GM12878 (cell line): Measurements from ENCODE around the gene CLDN14. TPM values are rescaled to one million over a fixed set of nuclear protein-coding genes. Genes with fewer than 3 reads are reported as not detected.
A peak's percentile ranks its signal among the peaks of the same experiment; 100 is the strongest.

Experiments
- ATAC-seq: fragments of 200-7000 bp; cut with Tn5 transposase; 3 replicates; pipeline ENCODE4 v1.9.1; 2020; ENCODE audit warnings: mild to moderate bottlenecking, moderate library complexity
- BruUV-seq: library from RNA; stranded (reverse); fragments of 400-500 nt; replicated peaks from 2 replicates; lab custom pipeline; 2021; lab: Mats Ljungman, UMichigan
- CTCF ChIA-PET: fragments of 300-600 bp; sonication (Branson Sonifier 250); formaldehyde crosslinking; extraction: SDS; loops from one replicate; lab custom pipeline; 2021; ENCODE audit warnings: inconsistent platforms; lab: Yijun Ruan, JAX
- POLR2A ChIA-PET: fragments of 350-600 bp; formaldehyde crosslinking; extraction: SDS; loops from one replicate; lab custom pipeline; 2021; ENCODE audit warnings: inconsistent platforms; lab: Charles Lee
- RAD21 ChIA-PET: fragments of 300-600 bp; sonication (Branson Sonifier 250); formaldehyde crosslinking; loops from one replicate; lab custom pipeline; 2023; ENCODE audit warnings: antibody characterized with exemption; ENCODE audit not compliant: unreplicated experiment; lab: Charles Lee
- SMC1A ChIA-PET: fragments of 300-600 bp; sonication (Branson Sonifier 250); formaldehyde crosslinking; loops from one replicate; lab custom pipeline; 2023; ENCODE audit not compliant: unreplicated experiment, uncharacterized antibody; lab: Charles Lee
- DNase-seq: peaks from one replicate; pipeline ENCODE4 v3.0.0-alpha.2; 2011; ENCODE audit warnings: low read depth, low spot score
- FAIRE-seq: peaks from 3 replicates; lab custom pipeline; 2011; peaks lifted over from hg19 to GRCh38; lab: Jason Lieb, UNC
- H2AFZ ChIP-seq: 2 replicates; pipeline ENCODE4 v1.6.0; 2011; ENCODE audit warnings: low read depth, low read length, control low read depth; ENCODE audit not compliant: control insufficient read depth
- H3K27ac ChIP-seq: 2 replicates; pipeline ENCODE4 v1.5.1; 2011; ENCODE audit warnings: control low read depth; ENCODE audit not compliant: control insufficient read depth, insufficient read depth
- H3K27me3 ChIP-seq, 2 experiments: replicated peaks in 1 of 2; 2 replicates each; pipeline versions ENCODE4 v1.6.0 to v1.6.1; 2011; ENCODE audit warnings: low read length in 1 of 2; ENCODE audit not compliant: control insufficient read depth in 2 of 2, insufficient read depth in 2 of 2
- H3K36me3 ChIP-seq, 2 experiments: 2 replicates each; pipeline ENCODE4 v1.5.1; 2011; ENCODE audit warnings: low read length in 1 of 2; ENCODE audit not compliant: control insufficient read depth in 2 of 2, insufficient read depth in 2 of 2
- H3K4me1 ChIP-seq: 2 replicates; pipeline ENCODE4 v1.6.1; 2011; ENCODE audit warnings: mild to moderate bottlenecking, low read length, moderate library complexity, mixed read lengths; ENCODE audit not compliant: control insufficient read depth, insufficient read depth
- H3K4me2 ChIP-seq: 2 replicates; pipeline ENCODE4 v1.6.0; 2011; ENCODE audit warnings: control low read depth; ENCODE audit not compliant: control insufficient read depth, insufficient read depth
- H3K4me3 ChIP-seq: fragments of 200-600 bp; sonication (generic); 2 replicates; pipeline ENCODE4 v1.5.1; 2016
- H3K79me2 ChIP-seq: 2 replicates; pipeline ENCODE4 v1.6.0; 2011; ENCODE audit warnings: low read length; ENCODE audit not compliant: control insufficient read depth, insufficient read depth
- H3K9ac ChIP-seq: 2 replicates; pipeline ENCODE4 v1.8.0; 2011; ENCODE audit warnings: low read length, control low read depth, mixed read lengths; ENCODE audit not compliant: control insufficient read depth, insufficient read depth
- H3K9me3 ChIP-seq: replicated peaks from 3 replicates; pipeline ENCODE4 v1.5.1; 2011; ENCODE audit warnings: mild to moderate bottlenecking, low read length; ENCODE audit not compliant: control insufficient read depth, insufficient read depth
- H4K20me1 ChIP-seq: 2 replicates; pipeline ENCODE4 v1.6.0; 2011; ENCODE audit not compliant: control insufficient read depth, insufficient read depth
- CBX3 ChIP-seq: fragments of 200-600 bp; sonication (generic); IDR thresholded peaks from 2 replicates; pipeline ENCODE4 v1.6.1; 2016; ENCODE audit warnings: low read depth, borderline replicate concordance
- IKZF1 ChIP-seq: fragments of 450-650 bp; conservative IDR thresholded peaks from 2 replicates; pipeline ENCODE4 v1.6.1; 2017; ENCODE audit warnings: antibody characterized with exemption, mild to moderate bottlenecking
- MYB ChIP-seq: fragments of 150-350 bp; IDR thresholded peaks from 2 replicates; pipeline ENCODE4 v1.6.1; 2014; ENCODE audit warnings: mild to moderate bottlenecking, low read depth, low read length, borderline replicate concordance
- TCF12 ChIP-seq: IDR thresholded peaks from 2 replicates; pipeline ENCODE4 v1.6.1; 2011; ENCODE audit warnings: low read depth, mild to moderate bottlenecking, low read length
- WGBS: methylation state at CpG from one replicate; pipeline ENCODE4 v1.1.6; 2016; ENCODE audit warnings: low lambda C conversion rate; ENCODE audit not compliant: insufficient replicate concordance, insufficient coverage; ENCODE audit errors: missing lambda C conversion rate; 5-methylcytosine and 5-hydroxymethylcytosine counted together
- in situ Hi-C: fragments of 300-500 bp; cut with MboI; formaldehyde crosslinking; loops from 9 replicates; pipeline ENCODE4 v1.14.3; 2018; ENCODE audit warnings: mixed read lengths
- intact Hi-C: fragments of 100-400 bp; cut with micrococcal nuclease; formaldehyde crosslinking; loops from one replicate; pipeline ENCODE4 v1.14.2; 2022; ENCODE audit not compliant: unreplicated experiment
- polyA plus RNA-seq, 11 experiments: library from polyadenylated mRNA; depleted of rRNA in 4 of 11; unstranded in 6 of 11; stranded (reverse) in 5 of 11; fragments of >200 nt; fragmentation: Nextera tagmentation in 4 of 11; fragmentation: Illumina TruSeq in 1 of 11; extraction: Ambion mirVana in 4 of 11; extraction: Trizol in 1 of 11; gene quantifications; 1 replicate in 1 of 11; 2 replicates in 10 of 11; pipeline versions ENCODE4 v1.2.1 to v1.2.3, GENCODE V29; 2011 to 2016; ENCODE audit warnings: inconsistent platforms in 2 of 11, missing spikeins in 2 of 11, low read depth in 1 of 11
- total RNA-seq, 4 experiments: library from RNA; depleted of rRNA in 3 of 4; stranded (reverse); fragments of >200 nt in 3 of 4; fragmentation: Illumina TruSeq in 1 of 4; extraction: Trizol in 1 of 4; gene quantifications; 2 replicates each; pipeline versions ENCODE4 v1.2.1 to v1.2.3, GENCODE V29; 2013 to 2021
- TF ChIP-seq, protein P1 (sequence below): IDR thresholded peaks from 2 replicates; pipeline ENCODE4 v1.6.1; 2012; ENCODE audit warnings: improper control_type of control experiment, low read depth, low read length; ENCODE audit not compliant: insufficient replicate concordance
- TF ChIP-seq, protein P2 (sequence below): fragments of 450-650 bp; IDR thresholded peaks from 2 replicates; pipeline ENCODE4 v1.6.1; 2017; ENCODE audit warnings: mild to moderate bottlenecking, moderate library complexity

CLDN14 gene
- total and polyA plus RNA-seq, 10 of the 15 experiments (the other 5 are each of a cell fraction or from before 2014, with no cell fraction given) = 0.90 to 19.4 (median 6.6) TPM

- Histone ChIP-seq H3K79me2 (no peaks in the 10 kb centered on the region), H3K4me3 (no peak overlapping the region), H2AFZ (no peak overlapping the region; the same call in 1 of the 2 replicates), H4K20me1 (no peaks in the 10 kb centered on the region), H3K4me1 (no peaks in the 10 kb centered on the region; the same call in 1 of the 2 replicates), H3K9me3 (no peaks in the 10 kb centered on the region), H3K36me3 (no peaks in the 10 kb centered on the region), H3K9ac (no peak overlapping the region), H3K4me2 (no peak overlapping the region), H3K27ac (no peak overlapping the region), H3K27me3 (no peaks in the 10 kb centered on the region)
- ChIA-PET POLR2A (interaction anchor here (1.4 kb wide), 1 partner anchor 37 kb away, joined by 4 read pairs; no protein-coding TSS in a partner anchor), CTCF (no interaction called here), SMC1A (interaction anchor here (0.7 to 1.0 kb wide), 2 partner anchors 8 to 12 kb away, joined by 3 read pairs; no protein-coding TSS in a partner anchor), RAD21 (no interaction called here)
- ATAC-seq (no peak), DNase-seq (no peak), FAIRE-seq (no peak)
- TF ChIP-seq MYB (no peak), IKZF1 (0 out of 2 replicates have a peak, but pooled peaks have one; percentile 20), TCF12 (no peak), CBX3 (no peak)
- TF ChIP-seq, protein P1, sequence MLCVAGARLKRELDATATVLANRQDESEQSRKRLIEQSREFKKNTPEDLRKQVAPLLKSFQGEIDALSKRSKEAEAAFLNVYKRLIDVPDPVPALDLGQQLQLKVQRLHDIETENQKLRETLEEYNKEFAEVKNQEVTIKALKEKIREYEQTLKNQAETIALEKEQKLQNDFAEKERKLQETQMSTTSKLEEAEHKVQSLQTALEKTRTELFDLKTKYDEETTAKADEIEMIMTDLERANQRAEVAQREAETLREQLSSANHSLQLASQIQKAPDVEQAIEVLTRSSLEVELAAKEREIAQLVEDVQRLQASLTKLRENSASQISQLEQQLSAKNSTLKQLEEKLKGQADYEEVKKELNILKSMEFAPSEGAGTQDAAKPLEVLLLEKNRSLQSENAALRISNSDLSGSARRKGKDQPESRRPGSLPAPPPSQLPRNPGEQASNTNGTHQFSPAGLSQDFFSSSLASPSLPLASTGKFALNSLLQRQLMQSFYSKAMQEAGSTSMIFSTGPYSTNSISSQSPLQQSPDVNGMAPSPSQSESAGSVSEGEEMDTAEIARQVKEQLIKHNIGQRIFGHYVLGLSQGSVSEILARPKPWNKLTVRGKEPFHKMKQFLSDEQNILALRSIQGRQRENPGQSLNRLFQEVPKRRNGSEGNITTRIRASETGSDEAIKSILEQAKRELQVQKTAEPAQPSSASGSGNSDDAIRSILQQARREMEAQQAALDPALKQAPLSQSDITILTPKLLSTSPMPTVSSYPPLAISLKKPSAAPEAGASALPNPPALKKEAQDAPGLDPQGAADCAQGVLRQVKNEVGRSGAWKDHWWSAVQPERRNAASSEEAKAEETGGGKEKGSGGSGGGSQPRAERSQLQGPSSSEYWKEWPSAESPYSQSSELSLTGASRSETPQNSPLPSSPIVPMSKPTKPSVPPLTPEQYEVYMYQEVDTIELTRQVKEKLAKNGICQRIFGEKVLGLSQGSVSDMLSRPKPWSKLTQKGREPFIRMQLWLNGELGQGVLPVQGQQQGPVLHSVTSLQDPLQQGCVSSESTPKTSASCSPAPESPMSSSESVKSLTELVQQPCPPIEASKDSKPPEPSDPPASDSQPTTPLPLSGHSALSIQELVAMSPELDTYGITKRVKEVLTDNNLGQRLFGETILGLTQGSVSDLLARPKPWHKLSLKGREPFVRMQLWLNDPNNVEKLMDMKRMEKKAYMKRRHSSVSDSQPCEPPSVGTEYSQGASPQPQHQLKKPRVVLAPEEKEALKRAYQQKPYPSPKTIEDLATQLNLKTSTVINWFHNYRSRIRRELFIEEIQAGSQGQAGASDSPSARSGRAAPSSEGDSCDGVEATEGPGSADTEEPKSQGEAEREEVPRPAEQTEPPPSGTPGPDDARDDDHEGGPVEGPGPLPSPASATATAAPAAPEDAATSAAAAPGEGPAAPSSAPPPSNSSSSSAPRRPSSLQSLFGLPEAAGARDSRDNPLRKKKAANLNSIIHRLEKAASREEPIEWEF = no peak
- TF ChIP-seq, protein P2, sequence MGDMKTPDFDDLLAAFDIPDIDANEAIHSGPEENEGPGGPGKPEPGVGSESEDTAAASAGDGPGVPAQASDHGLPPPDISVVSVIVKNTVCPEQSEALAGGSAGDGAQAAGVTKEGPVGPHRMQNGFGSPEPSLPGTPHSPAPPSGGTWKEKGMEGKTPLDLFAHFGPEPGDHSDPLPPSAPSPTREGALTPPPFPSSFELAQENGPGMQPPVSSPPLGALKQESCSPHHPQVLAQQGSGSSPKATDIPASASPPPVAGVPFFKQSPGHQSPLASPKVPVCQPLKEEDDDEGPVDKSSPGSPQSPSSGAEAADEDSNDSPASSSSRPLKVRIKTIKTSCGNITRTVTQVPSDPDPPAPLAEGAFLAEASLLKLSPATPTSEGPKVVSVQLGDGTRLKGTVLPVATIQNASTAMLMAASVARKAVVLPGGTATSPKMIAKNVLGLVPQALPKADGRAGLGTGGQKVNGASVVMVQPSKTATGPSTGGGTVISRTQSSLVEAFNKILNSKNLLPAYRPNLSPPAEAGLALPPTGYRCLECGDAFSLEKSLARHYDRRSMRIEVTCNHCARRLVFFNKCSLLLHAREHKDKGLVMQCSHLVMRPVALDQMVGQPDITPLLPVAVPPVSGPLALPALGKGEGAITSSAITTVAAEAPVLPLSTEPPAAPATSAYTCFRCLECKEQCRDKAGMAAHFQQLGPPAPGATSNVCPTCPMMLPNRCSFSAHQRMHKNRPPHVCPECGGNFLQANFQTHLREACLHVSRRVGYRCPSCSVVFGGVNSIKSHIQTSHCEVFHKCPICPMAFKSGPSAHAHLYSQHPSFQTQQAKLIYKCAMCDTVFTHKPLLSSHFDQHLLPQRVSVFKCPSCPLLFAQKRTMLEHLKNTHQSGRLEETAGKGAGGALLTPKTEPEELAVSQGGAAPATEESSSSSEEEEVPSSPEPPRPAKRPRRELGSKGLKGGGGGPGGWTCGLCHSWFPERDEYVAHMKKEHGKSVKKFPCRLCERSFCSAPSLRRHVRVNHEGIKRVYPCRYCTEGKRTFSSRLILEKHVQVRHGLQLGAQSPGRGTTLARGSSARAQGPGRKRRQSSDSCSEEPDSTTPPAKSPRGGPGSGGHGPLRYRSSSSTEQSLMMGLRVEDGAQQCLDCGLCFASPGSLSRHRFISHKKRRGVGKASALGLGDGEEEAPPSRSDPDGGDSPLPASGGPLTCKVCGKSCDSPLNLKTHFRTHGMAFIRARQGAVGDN = no peak
- in situ Hi-C loops = no loop called here
- intact Hi-C loops = no loop called here
- WGBS = 5% methylated on average over 6 of the region's 6 CpGs
- no TSS peak for BruUV-seq
Observed at GRCh38 chr21:36434144-36434543, 45.8 kb downstream of the CLDN14 start.
